Measurements from ENCODE around the gene SZT2.
"Not testable (repeated sequence)": the region's sequence is repeated elsewhere in the genome, so short reads cannot be mapped to it uniquely, and the experiment has no call there.

The SZT2 gene

GRCh38 chr1:43392702-43393101 is 3.0 kb downstream of the SZT2 start:
- DNase-seq, result no peak

GRCh38 chr1:43395523-43395922 is 5.8 kb downstream of the SZT2 start:
- no peak for DNase-seq

GRCh38 chr1:43396059-43396458 is 6.4 kb downstream of the SZT2 start:
- no peak for DNase-seq

GRCh38 chr1:43398227-43398626 is 8.5 kb downstream of the SZT2 start:
- no peak for DNase-seq

GRCh38 chr1:43400441-43400840 is 10.7 kb downstream of the SZT2 start:
- not testable (repeated sequence) for DNase-seq

- DNase-seq, result no peak
Measured at GRCh38 chr1:43402089-43402865, 12.6 kb downstream of the SZT2 start.

GRCh38 chr1:43404353-43404752 is 14.7 kb downstream of the SZT2 start:
- DNase-seq, result no peak

- no peak for DNase-seq
Measured at GRCh38 chr1:43405219-43405875, 15.6 kb downstream of the SZT2 start.

- no peak for DNase-seq
Measured at GRCh38 chr1:43405876-43406234, 16.2 kb downstream of the SZT2 start.

GRCh38 chr1:43410571-43410970 is 20.9 kb downstream of the SZT2 start:
- DNase-seq, result no peak

- DNase-seq, result not testable (repeated sequence)
Measured at GRCh38 chr1:43413426-43413825, 23.7 kb downstream of the SZT2 start.

- peak; percentile 41 for DNase-seq
Measured at GRCh38 chr1:43414634-43415223, 25.0 kb downstream of the SZT2 start.

GRCh38 chr1:43415901-43416300 is 26.2 kb downstream of the SZT2 start:
- no peak for DNase-seq

GRCh38 chr1:43418858-43419257 is 29.2 kb downstream of the SZT2 start:
- DNase-seq, result no peak

GRCh38 chr1:43419627-43420425 is 30.1 kb downstream of the SZT2 start:
- no peak for DNase-seq

GRCh38 chr1:43420874-43421273 is 31.2 kb downstream of the SZT2 start:
- DNase-seq, result no peak

GRCh38 chr1:43421396-43421795 is 31.7 kb downstream of the SZT2 start:
- no peak for DNase-seq

GRCh38 chr1:43421976-43422750 is 32.5 kb downstream of the SZT2 start:
- no peak for DNase-seq

- no peak for DNase-seq
Measured at GRCh38 chr1:43422995-43423671, 33.4 kb downstream of the SZT2 start.

GRCh38 chr1:43423672-43424550 is 34.2 kb downstream of the SZT2 start:
- no peak for DNase-seq

- DNase-seq, result no peak
Measured at GRCh38 chr1:43425045-43425444, 35.3 kb downstream of the SZT2 start.

All from midbrain (tissue), 1 donor.